ENCODE results near the gene AUTS2.

GRCh38 chr7:70620333-70621055 lies 1022.2 kb downstream of the AUTS2 start:
- TF ChIP-seq CTCF (IDR thresholded peaks at IDR 0.05) (no peak), CREB1 (CRISPR knock-in tag; IDR thresholded peaks at IDR 0.05) (no peak), MLX (CRISPR knock-in tag; IDR thresholded peaks at IDR 0.05) (no peak), SOX15 (CRISPR knock-in tag; IDR thresholded peaks at IDR 0.05) (no peak), ETV6 (CRISPR knock-in tag; IDR thresholded peaks at IDR 0.05) (no peak)
- TF ChIP-seq, protein P1, sequence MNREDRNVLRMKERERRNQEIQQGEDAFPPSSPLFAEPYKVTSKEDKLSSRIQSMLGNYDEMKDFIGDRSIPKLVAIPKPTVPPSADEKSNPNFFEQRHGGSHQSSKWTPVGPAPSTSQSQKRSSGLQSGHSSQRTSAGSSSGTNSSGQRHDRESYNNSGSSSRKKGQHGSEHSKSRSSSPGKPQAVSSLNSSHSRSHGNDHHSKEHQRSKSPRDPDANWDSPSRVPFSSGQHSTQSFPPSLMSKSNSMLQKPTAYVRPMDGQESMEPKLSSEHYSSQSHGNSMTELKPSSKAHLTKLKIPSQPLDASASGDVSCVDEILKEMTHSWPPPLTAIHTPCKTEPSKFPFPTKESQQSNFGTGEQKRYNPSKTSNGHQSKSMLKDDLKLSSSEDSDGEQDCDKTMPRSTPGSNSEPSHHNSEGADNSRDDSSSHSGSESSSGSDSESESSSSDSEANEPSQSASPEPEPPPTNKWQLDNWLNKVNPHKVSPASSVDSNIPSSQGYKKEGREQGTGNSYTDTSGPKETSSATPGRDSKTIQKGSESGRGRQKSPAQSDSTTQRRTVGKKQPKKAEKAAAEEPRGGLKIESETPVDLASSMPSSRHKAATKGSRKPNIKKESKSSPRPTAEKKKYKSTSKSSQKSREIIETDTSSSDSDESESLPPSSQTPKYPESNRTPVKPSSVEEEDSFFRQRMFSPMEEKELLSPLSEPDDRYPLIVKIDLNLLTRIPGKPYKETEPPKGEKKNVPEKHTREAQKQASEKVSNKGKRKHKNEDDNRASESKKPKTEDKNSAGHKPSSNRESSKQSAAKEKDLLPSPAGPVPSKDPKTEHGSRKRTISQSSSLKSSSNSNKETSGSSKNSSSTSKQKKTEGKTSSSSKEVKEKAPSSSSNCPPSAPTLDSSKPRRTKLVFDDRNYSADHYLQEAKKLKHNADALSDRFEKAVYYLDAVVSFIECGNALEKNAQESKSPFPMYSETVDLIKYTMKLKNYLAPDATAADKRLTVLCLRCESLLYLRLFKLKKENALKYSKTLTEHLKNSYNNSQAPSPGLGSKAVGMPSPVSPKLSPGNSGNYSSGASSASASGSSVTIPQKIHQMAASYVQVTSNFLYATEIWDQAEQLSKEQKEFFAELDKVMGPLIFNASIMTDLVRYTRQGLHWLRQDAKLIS (CRISPR knock-in tag; IDR thresholded peaks at IDR 0.05; ENCODE audit: borderline replicate concordance), result no peak
